T-helper 1 cell treated with Interleukin-12 subunit alpha and Interleukin-12 subunit beta and Interleukin-4 antibody, amounts not matched to agents 30 ng/mL and 1 ng/mL, for 36 hours (primary cell): ENCODE results near the gene MT1B. TPM values are rescaled to one million over a fixed set of nuclear protein-coding genes. Genes with fewer than 3 reads are reported as not detected.

Experiments used
- intact Hi-C: fragments of 100-400 bp; cut with micrococcal nuclease; formaldehyde crosslinking; loops from one replicate; pipeline ENCODE4 v1.15.1; 2024
- total RNA-seq: library from RNA; stranded (reverse); gene quantifications from 2 replicates; pipeline ENCODE4 v1.2.3, GENCODE V29; 2022

MT1B gene
- total RNA-seq, 1 donor from 2014 or later, result not detected

GRCh38 chr16:56634715-56635440, 16.8 kb upstream of the MT1B start:
- intact Hi-C loops, result loop anchor here (1.0 kb wide), 1 partner anchor 10 kb away; the partner anchor contains the start of gene MT1E

GRCh38 chr16:56635441-56635967, 16.2 kb upstream of the MT1B start:
- intact Hi-C loops, result no loop called here

- intact Hi-C loops, result no loop called here
These were observed 14.9 kb upstream of the MT1B start for GRCh38 chr16:56636616-56637413.

- intact Hi-C loops, result no loop called here
These were observed 13.6 kb upstream of the MT1B start, which contains the start of gene MT1A for GRCh38 chr16:56637814-56638750. TSS of gene MT1A (plus strand) at chr16:56638666. CDS start at chr16:56638739, 73 bp downstream.

GRCh38 chr16:56639045-56639444, 12.6 kb upstream of the MT1B start:
- intact Hi-C loops, result no loop called here

- intact Hi-C loops, result no loop called here
These were observed 11.6 kb upstream of the MT1B start for GRCh38 chr16:56640076-56640475.

- intact Hi-C loops, result no loop called here
These were observed 10.5 kb upstream of the MT1B start for GRCh38 chr16:56641166-56641565.

GRCh38 chr16:56643080-56643778, 8.5 kb upstream of the MT1B start:
- intact Hi-C loops, result loop anchor here (1.0 kb wide), 7 partner anchors 14 to 192 kb away; partner anchors contain the start of genes MT1E, MT1F, MT1X and MT2A

GRCh38 chr16:56643833-56644232, 7.9 kb upstream of the MT1B start:
- intact Hi-C loops, result loop anchor here (1.0 kb wide), 7 partner anchors 13 to 193 kb away; partner anchors contain the start of genes MT1E, MT1F, MT1X and MT2A

GRCh38 chr16:56645311-56645710, 6.4 kb upstream of the MT1B start:
- intact Hi-C loops, result no loop called here

- intact Hi-C loops, result no loop called here
These were observed 5.8 kb upstream of the MT1B start for GRCh38 chr16:56645838-56646237.

GRCh38 chr16:56647641-56648431, 3.9 kb upstream of the MT1B start:
- intact Hi-C loops, result no loop called here

GRCh38 chr16:56649271-56649670, 2.4 kb upstream of the MT1B start:
- intact Hi-C loops, result no loop called here

GRCh38 chr16:56649820-56650219, 1.9 kb upstream of the MT1B start:
- intact Hi-C loops, result no loop called here

- intact Hi-C loops, result no loop called here
These were observed 914 bp downstream of the MT1B start for GRCh38 chr16:56652600-56652999.

- intact Hi-C loops, result no loop called here
These were observed 1.5 kb downstream of the MT1B start for GRCh38 chr16:56653218-56653617.

- intact Hi-C loops, result loop anchor here (1.0 kb wide), 6 partner anchors 14 to 80 kb away; partner anchors contain the start of genes MT1E, MT1X and MT2A
These were observed 6.1 kb downstream of the MT1B start, which contains the start of gene MT1F for GRCh38 chr16:56657555-56658326. TSS of gene MT1F (plus strand) at chr16:56657959. CDS start at chr16:56658059, 100 bp downstream.

- intact Hi-C loops, result no loop called here
These were observed 6.7 kb downstream of the MT1B start for GRCh38 chr16:56658327-56658875.
